H9 (cell line): ENCODE results near the gene PARM1. TPM values are rescaled to one million over a fixed set of nuclear protein-coding genes. Genes with fewer than 3 reads are reported as not detected.

Source experiments
- DNase-seq: peaks from one replicate; pipeline ENCODE4 v3.0.0-alpha.2; 2017
- H2AFZ ChIP-seq: one replicate; pipeline ENCODE4 v1.6.1; 2013; ENCODE audit warnings: mild to moderate bottlenecking, low read length, control low read depth, moderate library complexity
- H2AK5ac ChIP-seq: 2 replicates; pipeline ENCODE4 v1.6.1; 2013; ENCODE audit warnings: low read length, control low read depth, mixed read lengths; ENCODE audit not compliant: insufficient read length
- H2BK120ac ChIP-seq: one replicate; pipeline ENCODE4 v1.6.1; 2013; ENCODE audit warnings: low read depth, mild to moderate bottlenecking, low read length, control low read depth, inconsistent platforms; ENCODE audit not compliant: poor library complexity, severe bottlenecking
- H2BK12ac ChIP-seq: 2 replicates; pipeline ENCODE4 v1.6.1; 2013; ENCODE audit warnings: low read length, control low read depth, mixed read lengths, low read depth; ENCODE audit not compliant: insufficient read length
- H2BK15ac ChIP-seq: 2 replicates; pipeline ENCODE4 v1.6.1; 2013; ENCODE audit warnings: low read depth, low read length, control low read depth
- H2BK20ac ChIP-seq: one replicate; pipeline ENCODE4 v1.6.1; 2013; ENCODE audit warnings: low read depth, mild to moderate bottlenecking, low read length, control low read depth, inconsistent platforms; ENCODE audit not compliant: poor library complexity, severe bottlenecking
- H2BK5ac ChIP-seq: 2 replicates; pipeline ENCODE4 v1.6.1; 2013; ENCODE audit warnings: low read length, control low read depth, mixed read lengths; ENCODE audit not compliant: insufficient read length
- H3K14ac ChIP-seq: 2 replicates; pipeline ENCODE4 v1.6.1; 2013; ENCODE audit warnings: low read length, control low read depth; ENCODE audit not compliant: insufficient read depth
- H3K18ac ChIP-seq: 2 replicates; pipeline ENCODE4 v1.6.1; 2013; ENCODE audit warnings: low read depth, mild to moderate bottlenecking, mixed read lengths, low read length, control low read depth; ENCODE audit not compliant: insufficient read length
- H3K23ac ChIP-seq: 2 replicates; pipeline ENCODE4 v1.6.1; 2013; ENCODE audit warnings: low read length, control low read depth, mixed read lengths, low read depth; ENCODE audit not compliant: insufficient read length
- H3K23me2 ChIP-seq: 2 replicates; pipeline ENCODE4 v1.6.1; 2013; ENCODE audit warnings: low read depth, mild to moderate bottlenecking, mixed read lengths, low read length, control low read depth; ENCODE audit not compliant: insufficient read length, poor library complexity, severe bottlenecking
- H3K27ac ChIP-seq: 2 replicates; pipeline ENCODE4 v1.5.1; 2013; ENCODE audit warnings: low read length, control low read depth, mixed read lengths, low read depth; ENCODE audit not compliant: insufficient read length
- H3K27me3 ChIP-seq: 2 replicates; pipeline ENCODE4 v1.6.1; 2013; ENCODE audit warnings: low read length, control low read depth, inconsistent platforms; ENCODE audit not compliant: insufficient read depth
- H3K4ac ChIP-seq: 2 replicates; pipeline ENCODE4 v1.6.1; 2013; ENCODE audit warnings: low read depth, mild to moderate bottlenecking, control low read depth, inconsistent platforms, low read length, moderate library complexity
- H3K4me1 ChIP-seq: 2 replicates; pipeline ENCODE4 v1.6.1; 2013; ENCODE audit warnings: low read length, control low read depth, inconsistent platforms; ENCODE audit not compliant: insufficient read depth
- H3K4me2 ChIP-seq: 2 replicates; pipeline ENCODE4 v1.6.1; 2013; ENCODE audit warnings: low read length, control low read depth, mixed read lengths; ENCODE audit not compliant: insufficient read length, insufficient read depth
- H3K56ac ChIP-seq: 2 replicates; pipeline ENCODE4 v1.6.1; 2013; ENCODE audit warnings: low read depth, mild to moderate bottlenecking, mixed read lengths, low read length, control low read depth; ENCODE audit not compliant: insufficient read length
- H3K79me1 ChIP-seq: 2 replicates; pipeline ENCODE4 v1.6.1; 2013; ENCODE audit warnings: low read depth, mild to moderate bottlenecking, moderate library complexity, low read length, control low read depth, inconsistent platforms; ENCODE audit not compliant: insufficient read depth, poor library complexity, severe bottlenecking
- H3K79me2 ChIP-seq: 2 replicates; pipeline ENCODE4 v1.6.1; 2013; ENCODE audit warnings: low read length, control low read depth, inconsistent platforms; ENCODE audit not compliant: insufficient read depth
- H3K9ac ChIP-seq: 2 replicates; pipeline ENCODE4 v1.6.1; 2013; ENCODE audit warnings: low read length, control low read depth, mixed read lengths; ENCODE audit not compliant: insufficient read length; ENCODE audit errors: extremely low read depth
- H3K9me3 ChIP-seq: one replicate; pipeline ENCODE4 v1.6.1; 2013; ENCODE audit warnings: low read depth, low read length, inconsistent platforms; ENCODE audit not compliant: control insufficient read depth
- H3T11ph ChIP-seq: one replicate; pipeline ENCODE4 v1.6.1; 2013; ENCODE audit warnings: mild to moderate bottlenecking, low read length, control low read depth, inconsistent platforms
- H4K20me1 ChIP-seq: one replicate; pipeline ENCODE4 v1.6.1; 2013; ENCODE audit not compliant: control insufficient read depth, insufficient read length, insufficient read depth
- H4K5ac ChIP-seq: 2 replicates; pipeline ENCODE4 v1.6.1; 2013; ENCODE audit warnings: low read depth, mild to moderate bottlenecking, mixed read lengths, low read length, control low read depth; ENCODE audit not compliant: insufficient read length
- H4K8ac ChIP-seq: replicated peaks from 2 replicates; pipeline ENCODE4 v1.6.1; 2013; ENCODE audit warnings: low read length, control low read depth, mixed read lengths, low read depth; ENCODE audit not compliant: insufficient read length
- H4K91ac ChIP-seq: 2 replicates; pipeline ENCODE4 v1.6.1; 2013; ENCODE audit warnings: low read depth, mild to moderate bottlenecking, moderate library complexity, mixed read lengths, low read length, control low read depth; ENCODE audit not compliant: insufficient read length
- H3K27ac Mint-ChIP-seq, 3 experiments: 2 replicates in 2 of 3; 3 replicates in 1 of 3; pipeline ENCODE4 v1.8.0; 2020 to 2021; ENCODE audit warnings: mixed read lengths in 3 of 3, mild to moderate bottlenecking in 1 of 3, moderate library complexity in 1 of 3
- H3K27me3 Mint-ChIP-seq: 2 replicates; pipeline ENCODE4 v1.8.0; 2021; ENCODE audit warnings: low read depth, mild to moderate bottlenecking, moderate library complexity, mixed read lengths
- H3K36me3 Mint-ChIP-seq, 3 experiments: 2 replicates in 2 of 3; 3 replicates in 1 of 3; pipeline ENCODE4 v1.8.0; 2020 to 2021; ENCODE audit warnings: low read depth in 3 of 3, mixed read lengths in 3 of 3; ENCODE audit not compliant: insufficient read depth in 1 of 3
- H3K4me1 Mint-ChIP-seq, 2 experiments: 2 replicates each; pipeline ENCODE4 v1.8.0; 2020; ENCODE audit warnings: mixed read lengths in 2 of 2
- H3K4me3 Mint-ChIP-seq, 2 experiments: 2 replicates in 1 of 2; 3 replicates in 1 of 2; pipeline ENCODE4 v1.8.0; 2020 to 2021; ENCODE audit warnings: mild to moderate bottlenecking in 2 of 2, mixed read lengths in 2 of 2, moderate library complexity in 1 of 2
- H3K9me3 Mint-ChIP-seq, 2 experiments: 2 replicates in 1 of 2; 3 replicates in 1 of 2; pipeline ENCODE4 v1.8.0; 2020; ENCODE audit warnings: mild to moderate bottlenecking in 2 of 2, mixed read lengths in 2 of 2, moderate library complexity in 1 of 2
- WGBS: extraction: QIAGEN DNeasy Blood & Tissue Kit; methylation state at CpG from one replicate; pipeline ENCODE4 v1.1.7; 2013; ENCODE audit warnings: missing lambda C conversion rate, low lambda C conversion rate, mixed read lengths; ENCODE audit not compliant: insufficient read length; ENCODE audit errors: extremely low coverage; 5-methylcytosine and 5-hydroxymethylcytosine counted together
- total RNA-seq: library from RNA; stranded (reverse); gene quantifications from 2 replicates; pipeline ENCODE4 v1.2.1, GENCODE V29; 2021
- TF ChIP-seq, protein P1 (sequence below): fragments of 200-600 bp; sonication (generic); conservative IDR thresholded peaks from 3 replicates; pipeline ENCODE4 v1.8.0; 2021; ENCODE audit warnings: antibody characterized with exemption, mild to moderate bottlenecking

The PARM1 gene
- total RNA-seq, 1 experiment from 2014 or later, result 2.0 TPM

DNA sequence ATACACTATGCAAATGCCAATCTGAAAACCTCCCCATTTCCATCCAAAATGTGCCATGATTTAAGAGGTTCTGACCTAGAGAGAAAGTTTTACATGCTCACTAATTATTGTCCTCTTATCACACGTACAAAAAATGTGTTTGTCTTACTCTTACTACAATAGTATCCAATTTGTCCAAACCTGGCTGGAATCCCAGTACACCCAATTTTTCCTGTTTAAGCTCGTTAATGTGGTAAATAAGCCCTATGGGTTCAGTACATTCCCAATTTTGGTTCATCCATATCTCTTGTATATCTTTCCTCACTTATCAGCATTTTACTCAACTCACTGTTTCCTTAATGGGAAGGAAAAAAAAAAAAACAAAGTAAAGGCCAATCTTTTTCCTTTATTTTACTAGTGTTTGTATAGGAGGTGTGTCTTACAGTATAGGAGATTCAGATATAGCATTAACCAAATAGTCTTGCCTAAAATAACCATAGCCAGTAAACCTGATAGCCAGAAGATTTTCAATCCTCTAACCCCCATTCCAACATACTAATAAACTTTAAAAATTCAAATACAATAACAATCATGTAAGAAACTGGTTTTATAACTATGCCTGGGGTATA is 109.8 kb downstream of the PARM1 start:
- Histone ChIP-seq H4K20me1 (no peaks in the 10 kb centered on the region), H3K9ac (no peak overlapping the region), H2BK12ac (no peak overlapping the region), H3T11ph (no peak overlapping the region), H3K14ac (no peak overlapping the region), H3K4me2 (no peak overlapping the region), H2BK120ac (no peak overlapping the region), H3K79me2 (no peaks in the 10 kb centered on the region), H3K9me3 (no peaks in the 10 kb centered on the region), H3K23me2 (no peaks in the 10 kb centered on the region), H3K27ac (no peak overlapping the region), H3K23ac (no peak overlapping the region), H2AFZ (no peak overlapping the region), H2AK5ac (no peak overlapping the region), H3K56ac (no peak overlapping the region), H3K4ac (no peak overlapping the region), H4K91ac (no peak overlapping the region), H3K4me1 (no peaks in the 10 kb centered on the region), H2BK15ac (no peak overlapping the region), H3K27me3 (no peaks in the 10 kb centered on the region), H2BK20ac (no peak overlapping the region), H2BK5ac (no peak overlapping the region), H4K8ac (no peak overlapping the region), H3K18ac (no peak overlapping the region), H3K79me1 (no peaks in the 10 kb centered on the region), H4K5ac (no peak overlapping the region)
- no peak overlapping the region for H3K4me3 Mint-ChIP-seq
- no CpG with 5 or more reads among the region's 2 CpGs for WGBS
- no peaks in the 10 kb centered on the region; a peak in 1 of 7 replicates for H3K36me3 Mint-ChIP-seq
- DNase-seq, result no peak
- TF ChIP-seq, protein P1, sequence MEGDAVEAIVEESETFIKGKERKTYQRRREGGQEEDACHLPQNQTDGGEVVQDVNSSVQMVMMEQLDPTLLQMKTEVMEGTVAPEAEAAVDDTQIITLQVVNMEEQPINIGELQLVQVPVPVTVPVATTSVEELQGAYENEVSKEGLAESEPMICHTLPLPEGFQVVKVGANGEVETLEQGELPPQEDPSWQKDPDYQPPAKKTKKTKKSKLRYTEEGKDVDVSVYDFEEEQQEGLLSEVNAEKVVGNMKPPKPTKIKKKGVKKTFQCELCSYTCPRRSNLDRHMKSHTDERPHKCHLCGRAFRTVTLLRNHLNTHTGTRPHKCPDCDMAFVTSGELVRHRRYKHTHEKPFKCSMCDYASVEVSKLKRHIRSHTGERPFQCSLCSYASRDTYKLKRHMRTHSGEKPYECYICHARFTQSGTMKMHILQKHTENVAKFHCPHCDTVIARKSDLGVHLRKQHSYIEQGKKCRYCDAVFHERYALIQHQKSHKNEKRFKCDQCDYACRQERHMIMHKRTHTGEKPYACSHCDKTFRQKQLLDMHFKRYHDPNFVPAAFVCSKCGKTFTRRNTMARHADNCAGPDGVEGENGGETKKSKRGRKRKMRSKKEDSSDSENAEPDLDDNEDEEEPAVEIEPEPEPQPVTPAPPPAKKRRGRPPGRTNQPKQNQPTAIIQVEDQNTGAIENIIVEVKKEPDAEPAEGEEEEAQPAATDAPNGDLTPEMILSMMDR, result no peak
- peaks cover 7% of the 10 kb centered on the region in 2 experiments for H3K4me1 Mint-ChIP-seq
- H3K9me3 Mint-ChIP-seq, result no peaks in the 10 kb centered on the region
- no peaks in the 10 kb centered on the region; the same call in 1 of the 2 replicates for H3K27me3 Mint-ChIP-seq
- no peak overlapping the region for H3K27ac Mint-ChIP-seq
